GM18951 (cell line): ENCODE results near the gene CDC5L.
"Not testable (repeated sequence)": the region's sequence is repeated elsewhere in the genome, so short reads cannot be mapped to it uniquely, and the experiment has no call there.

Experiments
- POLR2A ChIP-seq: IDR thresholded peaks from 4 replicates; pipeline ENCODE4 v1.6.1; 2011; ENCODE audit warnings: mild to moderate bottlenecking; ENCODE audit not compliant: insufficient read length, insufficient read depth; ENCODE audit errors: extremely low read depth
- in situ Hi-C: fragments of 300-500 bp; cut with MboI; formaldehyde crosslinking; loops from one replicate; pipeline ENCODE4 v1.12.0; 2022; ENCODE audit warnings: low sequenced_read_pairs, mixed read lengths, inconsistent platforms; ENCODE audit not compliant: unreplicated experiment

Gene CDC5L

GRCh38 chr6:44387346-44388134, at the start of gene CDC5L:
TSS of gene CDC5L (plus strand) at chr6:44387706. CDS start at chr6:44387824, 118 bp downstream.
- in situ Hi-C loops, result no loop called here
- TF ChIP-seq POLR2A, result peak; percentile 93

GRCh38 chr6:44338228-44339122, 49.0 kb upstream of the CDC5L start:
- TF ChIP-seq POLR2A, result no peak
- in situ Hi-C loops, result loop anchor here (10.0 kb wide), 1 partner anchor 234 kb away; no protein-coding TSS in a partner anchor

GRCh38 chr6:44339301-44339700, 48.2 kb upstream of the CDC5L start:
- no peak for TF ChIP-seq POLR2A
- in situ Hi-C loops, result loop anchor here (10.0 kb wide), 1 partner anchor 234 kb away; no protein-coding TSS in a partner anchor

DNA sequence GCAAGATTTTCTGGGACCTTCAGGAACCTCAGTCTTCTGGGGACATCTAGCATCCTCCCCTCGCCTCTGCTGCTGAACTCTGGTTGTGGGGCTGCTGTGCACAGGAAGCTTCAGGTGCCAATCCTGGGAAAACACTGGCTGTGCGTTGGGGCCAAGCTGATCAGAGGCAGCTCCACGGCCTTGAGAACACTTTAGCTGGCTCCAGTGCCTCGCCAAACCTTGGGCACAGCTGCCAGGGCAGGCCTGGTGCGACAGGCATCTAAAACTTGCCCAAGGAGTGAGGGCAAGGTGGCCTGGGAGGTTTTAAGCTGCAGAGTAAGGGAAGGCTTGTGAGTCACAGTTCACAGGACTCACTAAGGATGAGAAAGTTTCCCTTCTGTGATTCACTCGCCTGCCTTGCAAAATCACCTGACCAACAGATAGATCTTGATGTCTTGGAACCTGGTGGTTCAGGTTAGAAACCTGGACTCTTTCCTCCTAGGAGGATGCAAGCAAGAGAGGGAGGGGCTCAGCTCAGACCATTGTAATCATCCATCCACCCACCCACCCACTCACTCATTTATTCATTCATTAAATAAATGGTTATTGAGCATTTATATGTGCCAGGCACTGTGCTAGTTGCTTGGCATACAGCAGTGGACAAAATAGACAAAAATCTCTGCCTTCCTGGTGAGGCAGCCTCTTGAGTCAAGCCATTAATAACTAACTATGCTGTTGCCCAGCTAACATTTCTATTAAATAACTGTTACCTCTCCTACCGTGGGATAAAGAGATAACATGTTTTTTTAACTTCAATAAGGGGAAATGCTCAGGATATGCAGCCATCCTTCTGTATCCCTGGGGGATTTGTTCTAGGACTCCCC, 47.5 kb upstream of the CDC5L start:
- in situ Hi-C loops, result loop anchor here (10.0 kb wide), 1 partner anchor 235 kb away; no protein-coding TSS in a partner anchor

GRCh38 chr6:44341095-44341890, 46.2 kb upstream of the CDC5L start:
- in situ Hi-C loops, result no loop called here
- TF ChIP-seq POLR2A, result no peak

More for the DNA sequence above, 47.5 kb upstream of the CDC5L start:
- TF ChIP-seq POLR2A, result no peak

- no peak for TF ChIP-seq POLR2A
- in situ Hi-C loops, result no loop called here
Observed at GRCh38 chr6:44342052-44342451, 45.5 kb upstream of the CDC5L start.

DNA sequence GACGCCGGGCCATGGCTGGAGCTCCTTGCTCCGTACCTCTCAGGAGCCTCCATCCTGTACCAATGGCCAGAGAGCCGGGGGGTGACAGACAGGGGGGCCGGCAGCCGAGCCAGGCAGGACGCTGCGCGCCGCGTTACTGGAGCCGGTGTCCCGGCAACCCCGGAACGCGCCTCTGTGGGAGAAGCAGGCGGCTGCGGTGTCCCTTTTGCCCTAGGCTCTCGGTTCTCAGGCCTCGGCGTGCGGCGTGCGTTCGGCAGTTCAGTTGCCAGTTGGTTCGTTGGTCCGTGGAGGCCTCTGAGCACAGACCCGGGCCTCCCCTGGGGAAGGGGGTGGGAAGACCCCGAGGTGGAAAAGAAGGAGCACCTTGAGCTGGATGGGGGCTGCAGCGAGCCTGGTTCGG, 45.0 kb upstream of the CDC5L start, which contains the start of gene SPATS1:
SPATS1 (plus strand) TSS at position 162 of the 400 bp plus-strand sequence. CDS start 446 bp downstream, outside the sequence.
- in situ Hi-C loops, result no loop called here

GRCh38 chr6:44346818-44347217, 40.7 kb upstream of the CDC5L start:
- in situ Hi-C loops, result not testable (repeated sequence)

More for the DNA sequence above, 45.0 kb upstream of the CDC5L start, which contains the start of gene SPATS1:
- no peak for TF ChIP-seq POLR2A

- in situ Hi-C loops, result no loop called here
- no peak for TF ChIP-seq POLR2A
Observed at GRCh38 chr6:44349904-44350649, 37.4 kb upstream of the CDC5L start.

GRCh38 chr6:44350650-44350994, 36.9 kb upstream of the CDC5L start:
- in situ Hi-C loops, result not testable (repeated sequence)

GRCh38 chr6:44352259-44352658, 35.2 kb upstream of the CDC5L start:
- TF ChIP-seq POLR2A, result no peak
- in situ Hi-C loops, result no loop called here
